ENCODE data around the gene ETS1.

ETS1 gene

GRCh38 chr11:128480066-128480465 lies 107.3 kb downstream of the ETS1 start:
- DNase-seq = no peak

GRCh38 chr11:128479144-128479543 lies 108.2 kb downstream of the ETS1 start:
- no peak for DNase-seq

- no peak for DNase-seq
Measured at GRCh38 chr11:128478305-128478704, 109.1 kb downstream of the ETS1 start.

DNA sequence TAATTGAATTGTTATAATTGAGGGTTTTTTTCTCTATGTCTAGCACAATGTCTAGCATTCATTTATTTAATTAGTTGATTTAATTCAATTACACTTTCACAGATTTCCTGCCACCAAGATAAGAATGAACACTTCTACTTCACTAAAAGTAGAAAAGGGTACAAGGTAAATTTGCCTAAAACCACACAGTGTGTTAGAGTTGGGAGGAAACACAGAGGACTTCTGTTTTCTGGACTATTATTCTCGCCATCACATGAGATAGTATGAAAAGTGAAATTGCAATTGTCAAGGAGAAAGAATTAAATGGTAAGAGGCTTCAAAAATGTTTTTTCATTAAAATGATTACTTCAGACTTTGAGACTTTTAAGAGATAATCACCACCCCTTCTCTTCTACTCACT lies 109.5 kb downstream of the ETS1 start:
- no peak for DNase-seq

DNA sequence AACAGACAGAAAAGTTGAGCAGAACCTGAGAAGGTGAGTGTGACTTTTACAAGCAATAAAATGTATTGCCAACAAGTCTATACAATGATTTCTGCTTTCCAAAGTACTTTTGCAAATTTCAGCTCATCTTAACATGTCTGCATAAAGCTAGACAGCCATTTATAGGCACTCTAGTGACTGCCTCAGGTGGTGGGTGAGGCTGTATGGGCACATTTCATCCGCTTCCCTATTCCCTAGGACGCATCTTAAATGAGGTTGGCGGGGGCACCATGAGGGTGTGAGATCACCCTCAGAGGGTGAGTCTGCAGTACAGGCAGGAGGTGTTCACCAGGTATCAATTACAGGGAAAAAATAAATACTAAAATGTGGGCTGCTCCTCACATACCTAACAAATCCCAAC lies 110.1 kb downstream of the ETS1 start:
- no peak for DNase-seq

DNA sequence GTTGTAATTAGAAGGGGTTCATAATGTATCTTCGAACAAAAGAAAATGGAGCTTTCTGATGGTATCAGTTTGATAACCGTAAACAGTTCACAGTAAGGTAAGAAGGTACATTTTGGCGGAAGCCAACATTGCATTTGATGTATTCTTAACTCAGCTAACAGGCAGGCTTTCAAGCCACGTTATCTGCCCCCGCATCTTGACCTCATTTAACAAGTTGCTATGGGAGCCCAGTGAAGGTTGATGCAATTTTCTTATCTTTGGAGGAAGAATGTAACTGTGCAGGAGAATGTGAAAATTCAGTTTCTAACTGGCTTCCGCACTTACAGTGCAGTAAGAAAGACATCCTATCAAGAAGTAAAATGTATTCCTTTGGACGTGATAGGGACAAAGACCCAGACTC lies 110.6 kb downstream of the ETS1 start:
- no peak for DNase-seq

GRCh38 chr11:128476049-128476448 lies 111.3 kb downstream of the ETS1 start:
- DNase-seq = no peak

DNA sequence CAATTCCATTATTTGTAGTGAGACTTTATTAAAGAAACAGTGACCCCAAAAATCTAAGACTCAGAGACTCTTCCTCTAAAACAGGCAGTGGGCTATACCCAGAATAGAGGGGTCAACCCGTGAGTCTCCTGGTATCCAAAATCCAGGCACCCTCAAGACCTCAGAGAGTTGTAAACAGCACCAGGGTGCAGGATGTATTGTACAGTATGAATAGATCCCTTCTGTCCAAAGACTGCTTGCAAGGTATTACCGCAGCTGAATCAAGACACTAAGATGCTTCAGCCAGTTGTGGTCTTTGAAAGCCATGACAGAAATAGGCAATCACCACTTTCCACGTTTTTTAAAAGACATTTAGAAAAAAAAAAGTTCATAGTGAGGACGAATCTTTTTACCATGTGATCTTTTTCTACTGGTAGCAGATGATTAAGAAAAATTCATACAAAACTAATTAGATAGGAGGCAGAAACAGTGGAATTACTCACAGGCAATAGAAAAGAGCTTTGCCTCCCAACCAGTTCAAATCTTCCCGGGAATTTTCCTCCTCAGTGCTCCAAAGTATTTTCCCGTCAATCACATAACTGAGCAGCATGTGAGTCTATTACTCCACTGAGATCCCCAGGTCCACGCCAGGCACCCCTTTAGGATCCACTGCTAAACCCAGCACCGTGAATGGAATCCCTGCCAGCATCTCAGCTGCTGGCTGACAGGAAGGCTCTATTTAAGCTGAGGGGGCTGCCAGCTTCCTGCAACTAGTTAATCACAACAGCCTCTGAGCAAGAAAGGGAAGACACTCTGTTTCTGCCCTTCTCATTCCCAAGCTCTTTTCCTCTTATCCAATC lies 113.1 kb downstream of the ETS1 start:
- no peak for DNase-seq

- DNase-seq = no peak
Measured at GRCh38 chr11:128473636-128474035, 113.7 kb downstream of the ETS1 start.

DNA sequence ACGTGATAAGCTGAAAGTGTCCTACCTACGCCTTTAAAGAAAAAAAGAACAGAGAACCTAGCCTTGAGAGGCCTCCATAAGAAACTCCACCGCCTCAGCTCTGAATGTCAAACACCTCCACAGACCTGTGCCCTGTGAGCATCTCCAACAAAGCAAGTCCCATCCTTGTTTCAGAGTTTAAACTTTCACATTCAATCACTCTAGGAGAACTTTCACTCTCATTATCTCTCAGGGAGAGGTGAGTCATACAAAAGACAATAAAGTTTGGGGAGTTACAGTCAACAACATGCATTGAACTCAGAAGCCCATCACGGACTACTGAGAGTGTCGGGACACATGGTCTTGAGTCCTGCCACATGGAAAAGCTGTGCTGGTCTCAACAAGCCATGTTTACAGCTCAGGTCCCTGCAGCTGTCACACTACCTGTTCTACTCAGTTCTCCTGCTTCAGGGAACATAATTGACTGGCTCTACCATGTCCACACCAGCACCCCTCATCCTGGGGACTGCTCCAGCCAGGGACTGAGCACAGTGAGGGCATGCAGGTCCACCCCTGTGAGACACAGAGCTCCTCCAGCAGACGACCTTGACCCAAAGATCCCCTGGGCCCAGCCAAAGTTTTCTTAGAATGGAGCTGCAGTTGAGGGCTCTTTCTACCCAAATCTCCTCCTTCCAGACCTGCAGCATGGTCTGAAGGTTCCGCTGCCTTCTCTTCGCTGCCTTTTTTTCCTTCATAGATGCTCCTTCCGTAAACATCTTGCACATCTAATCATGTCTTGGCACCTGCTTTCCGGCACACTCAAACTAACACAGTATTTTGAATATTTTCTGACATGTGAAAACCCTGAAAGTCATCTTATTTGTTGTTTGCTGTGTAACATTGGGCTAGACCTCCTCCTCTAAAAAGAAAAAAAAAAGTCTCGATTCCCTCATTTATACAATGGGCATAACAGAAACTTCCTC lies 114.9 kb downstream of the ETS1 start:
- DNase-seq = no peak

DNA sequence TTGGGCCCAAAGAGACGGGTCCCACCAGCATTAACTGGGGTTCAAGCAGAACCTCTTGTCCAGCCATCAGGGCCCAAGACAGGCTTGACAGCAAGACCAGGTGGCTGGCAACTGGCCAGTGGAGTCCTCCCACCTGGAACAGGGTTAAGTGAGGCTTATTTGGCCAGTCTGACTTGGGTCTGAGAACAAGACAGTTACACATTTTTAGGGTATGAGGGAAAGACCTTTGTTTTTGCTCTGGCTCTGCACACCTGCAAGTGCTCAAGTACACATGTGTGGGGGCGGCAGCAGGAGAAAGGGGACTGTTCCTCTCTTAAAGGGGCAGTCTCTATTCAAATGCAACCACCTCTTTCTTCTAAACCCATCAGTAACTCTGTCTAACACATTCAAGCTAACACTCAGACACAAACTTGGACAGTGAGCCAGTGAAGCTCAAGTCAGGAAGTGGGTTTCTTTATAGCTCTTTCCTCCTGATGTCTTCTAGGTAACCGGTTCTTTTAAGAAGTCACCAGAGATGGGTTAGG lies 116.2 kb downstream of the ETS1 start:
- DNase-seq = no peak

- DNase-seq = no peak
Measured at GRCh38 chr11:128470081-128470480, 117.3 kb downstream of the ETS1 start.

DNA sequence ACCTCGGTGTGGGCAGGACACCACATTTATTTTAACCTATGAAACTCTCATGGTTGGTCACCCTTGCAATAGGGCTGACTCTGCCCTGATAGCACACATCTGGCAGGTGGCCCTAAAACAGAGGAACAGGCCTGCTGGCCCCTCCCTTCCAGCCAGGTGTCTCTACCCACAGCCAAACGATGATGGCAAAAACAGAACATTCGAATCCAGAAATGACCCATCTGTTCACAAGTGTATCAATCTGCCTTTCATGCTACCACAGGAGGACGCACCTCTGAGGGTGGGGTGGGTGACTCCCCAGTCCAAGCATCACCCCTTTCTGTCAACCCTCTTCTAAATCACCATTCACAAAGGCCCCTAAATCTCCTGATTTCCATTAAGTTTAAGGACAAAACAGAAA lies 118.1 kb downstream of the ETS1 start:
- no peak for DNase-seq

DNA sequence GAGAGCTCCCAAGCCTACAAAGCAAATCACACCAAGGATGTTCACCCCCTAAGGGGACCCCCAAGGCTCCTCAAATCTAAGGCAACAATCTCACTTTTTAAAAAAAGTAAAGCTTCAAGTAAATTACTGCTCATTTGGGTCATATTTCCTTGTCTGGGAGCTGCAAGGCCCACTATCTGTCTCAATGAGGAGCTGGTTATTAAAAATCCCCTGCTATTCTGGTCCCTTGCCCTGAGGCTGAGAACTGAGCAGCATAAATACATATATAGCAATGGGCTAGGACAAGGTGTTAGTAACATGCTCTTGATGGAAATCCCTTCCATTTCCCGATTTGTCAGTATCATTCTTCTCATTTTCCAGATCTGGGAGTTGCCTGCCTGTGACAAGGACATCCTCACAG lies 119.2 kb downstream of the ETS1 start:
- no peak for DNase-seq

DNA sequence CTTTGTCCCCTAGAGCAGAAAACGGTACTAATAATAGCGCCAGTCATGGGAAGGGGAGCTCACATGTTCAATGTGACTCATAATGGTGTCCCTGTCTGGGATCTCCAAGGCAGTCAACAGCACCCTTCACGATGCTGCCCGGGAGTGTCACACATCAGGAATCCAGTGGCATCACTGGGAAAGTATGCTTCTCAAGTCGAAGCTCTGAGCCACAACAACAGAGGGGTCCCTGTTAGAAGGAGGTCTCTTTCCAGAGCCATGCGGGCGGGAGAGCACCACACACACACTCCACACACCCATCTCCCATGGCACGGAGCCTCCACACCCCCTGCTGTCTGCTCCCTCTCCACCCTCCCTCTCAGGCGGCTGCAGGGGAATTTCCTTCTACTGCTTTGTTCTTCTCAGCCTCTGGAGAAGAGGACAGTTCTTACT lies 119.7 kb downstream of the ETS1 start:
- no peak for DNase-seq

GRCh38 chr11:128467041-128467440 lies 120.3 kb downstream of the ETS1 start:
- DNase-seq = no peak

GRCh38 chr11:128465946-128466705 lies 121.2 kb downstream of the ETS1 start:
- DNase-seq = no peak

GRCh38 chr11:128465531-128465930 lies 121.8 kb downstream of the ETS1 start:
- DNase-seq = no peak

- DNase-seq = no peak
Measured at GRCh38 chr11:128464878-128465450, 122.4 kb downstream of the ETS1 start.

- no peak for DNase-seq
Measured at GRCh38 chr11:128463979-128464378, 123.4 kb downstream of the ETS1 start.

GRCh38 chr11:128463371-128463829 lies 124.0 kb downstream of the ETS1 start:
- no peak for DNase-seq

GRCh38 chr11:128462922-128463321 lies 124.4 kb downstream of the ETS1 start:
- no peak for DNase-seq
